Neural progenitor cell (in vitro differentiated cells): ENCODE results near the gene TP63. TPM values are rescaled to one million over a fixed set of nuclear protein-coding genes. Genes with fewer than 3 reads are reported as not detected.

Experiments used
- DNase-seq: peaks from one replicate; pipeline ENCODE4 v3.0.0-alpha.2; 2016; ENCODE audit warnings: low spot score
- H2AFZ ChIP-seq: fragments of 200-600 bp; sonication (generic); replicated peaks from 2 replicates; pipeline ENCODE4 v1.6.1; 2016; ENCODE audit warnings: antibody characterized with exemption
- H3F3A ChIP-seq: fragments of 200-600 bp; sonication (generic); 2 replicates; pipeline ENCODE4 v1.6.1; 2016; ENCODE audit warnings: antibody characterized with exemption, low read depth
- H3K27ac ChIP-seq: fragments of 200-600 bp; sonication (generic); 2 replicates; pipeline ENCODE4 v1.5.1; 2016; ENCODE audit warnings: mild to moderate bottlenecking
- H3K27me3 ChIP-seq: fragments of 200-600 bp; sonication (generic); 2 replicates; pipeline ENCODE4 v1.6.1; 2016; ENCODE audit warnings: mild to moderate bottlenecking, moderate library complexity
- H3K36me3 ChIP-seq: fragments of 200-600 bp; sonication (generic); 2 replicates; pipeline ENCODE4 v1.5.1; 2016
- H3K4me1 ChIP-seq: fragments of 200-600 bp; sonication (generic); 2 replicates; pipeline ENCODE4 v1.6.1; 2016; ENCODE audit warnings: mixed run types
- H3K4me2 ChIP-seq: fragments of 200-600 bp; sonication (generic); 2 replicates; pipeline ENCODE4 v1.6.1; 2016
- H3K4me3 ChIP-seq: fragments of 200-600 bp; sonication (generic); 2 replicates; pipeline ENCODE4 v1.5.1; 2016
- H3K79me2 ChIP-seq: fragments of 200-600 bp; sonication (generic); 2 replicates; pipeline ENCODE4 v1.6.1; 2016; ENCODE audit warnings: low read depth
- H3K9ac ChIP-seq: fragments of 200-600 bp; sonication (generic); 2 replicates; pipeline ENCODE4 v1.6.1; 2016
- H3K9me3 ChIP-seq: fragments of 200-600 bp; sonication (generic); 2 replicates; pipeline ENCODE4 v1.5.1; 2016; ENCODE audit warnings: low read depth
- H4K20me1 ChIP-seq: fragments of 200-600 bp; sonication (generic); 2 replicates; pipeline ENCODE4 v1.6.1; 2016; ENCODE audit warnings: low read depth
- H3K27ac Mint-ChIP-seq: 3 replicates; pipeline ENCODE4 v1.8.0; 2021; ENCODE audit warnings: mixed read lengths
- H3K27me3 Mint-ChIP-seq: 2 replicates; pipeline ENCODE4 v1.8.0; 2022; ENCODE audit warnings: low read depth, mild to moderate bottlenecking, inconsistent platforms, moderate library complexity, mixed read lengths; ENCODE audit not compliant: insufficient read depth
- H3K36me3 Mint-ChIP-seq: 3 replicates; pipeline ENCODE4 v1.8.0; 2021; ENCODE audit warnings: mixed read lengths
- H3K4me1 Mint-ChIP-seq: 3 replicates; pipeline ENCODE4 v1.8.0; 2021; ENCODE audit warnings: mixed read lengths
- H3K4me3 Mint-ChIP-seq: 3 replicates; pipeline ENCODE4 v1.8.0; 2021; ENCODE audit warnings: mild to moderate bottlenecking, moderate library complexity, mixed read lengths
- H3K9me3 Mint-ChIP-seq: 3 replicates; pipeline ENCODE4 v1.8.0; 2020; ENCODE audit warnings: mixed read lengths
- CTCF ChIP-seq: fragments of 200-600 bp; sonication (generic); IDR thresholded peaks from 2 replicates; pipeline ENCODE4 v1.5.1; 2017; ENCODE audit warnings: antibody characterized with exemption, mild to moderate bottlenecking
- EZH2 ChIP-seq: fragments of 200-600 bp; sonication (generic); IDR thresholded peaks from 2 replicates; pipeline ENCODE4 v1.6.1; 2017; ENCODE audit warnings: antibody characterized with exemption, mild to moderate bottlenecking, moderate library complexity
- EZH2phosphoT487 ChIP-seq: fragments of 200-600 bp; sonication (generic); IDR thresholded peaks from 2 replicates; pipeline ENCODE4 v1.6.1; 2017; ENCODE audit warnings: antibody characterized with exemption
- total RNA-seq: library from RNA; depleted of rRNA; stranded (reverse); fragments of >200 nt; gene quantifications from 2 replicates; pipeline ENCODE4 v1.2.3, GENCODE V29; 2015; ENCODE audit warnings: low replicate concordance

The TP63 gene
- total RNA-seq, 1 donor from 2014 or later = 0.62 TPM

- Mint-ChIP-seq H3K4me3 (no peak overlapping the region), H3K4me1 (no peaks in the 10 kb centered on the region), H3K36me3 (no peaks in the 10 kb centered on the region), H3K27me3 (peaks cover 2% of the 10 kb centered on the region), H3K27ac (no peak overlapping the region), H3K9me3 (peaks cover 3% of the 10 kb centered on the region)
- no peaks in the 10 kb centered on the region for H3K27me3 ChIP-seq
- H3K4me2 ChIP-seq = no peak overlapping the region
- no peak overlapping the region for H2AFZ ChIP-seq
- no peaks in the 10 kb centered on the region for H3K9me3 ChIP-seq
- TF ChIP-seq CTCF = no peak
- TF ChIP-seq EZH2phosphoT487 = no peak
- no peak for TF ChIP-seq EZH2
- no peak overlapping the region for H3K27ac ChIP-seq
- no peak for DNase-seq
- no peaks in the 10 kb centered on the region for H3F3A ChIP-seq
- no peak overlapping the region for H3K9ac ChIP-seq
- no peaks in the 10 kb centered on the region for H3K4me1 ChIP-seq
- H4K20me1 ChIP-seq = no peaks in the 10 kb centered on the region
- H3K79me2 ChIP-seq = no peaks in the 10 kb centered on the region
- H3K36me3 ChIP-seq = no peaks in the 10 kb centered on the region
- no peak overlapping the region for H3K4me3 ChIP-seq
Observed at GRCh38 chr3:189597918-189598317, 33.3 kb upstream of the TP63 start.

GRCh38 chr3:189598530-189599225, 32.5 kb upstream of the TP63 start:
- Histone ChIP-seq H3F3A (no peaks in the 10 kb centered on the region), H3K9ac (no peak overlapping the region), H3K79me2 (no peaks in the 10 kb centered on the region), H3K27ac (no peak overlapping the region), H3K4me2 (no peak overlapping the region), H4K20me1 (no peaks in the 10 kb centered on the region), H3K4me1 (no peaks in the 10 kb centered on the region), H3K36me3 (no peaks in the 10 kb centered on the region), H3K9me3 (no peaks in the 10 kb centered on the region), H2AFZ (no peak overlapping the region), H3K4me3 (no peak overlapping the region), H3K27me3 (no peaks in the 10 kb centered on the region)
- DNase-seq = no peak
- H3K9me3 Mint-ChIP-seq = peaks cover 3% of the 10 kb centered on the region
- H3K27me3 Mint-ChIP-seq = peaks cover 2% of the 10 kb centered on the region
- no peak for TF ChIP-seq CTCF
- TF ChIP-seq EZH2 = no peak
- TF ChIP-seq EZH2phosphoT487 = no peak
- no peaks in the 10 kb centered on the region for H3K4me1 Mint-ChIP-seq
- no peak overlapping the region for H3K27ac Mint-ChIP-seq
- no peaks in the 10 kb centered on the region for H3K36me3 Mint-ChIP-seq
- H3K4me3 Mint-ChIP-seq = no peak overlapping the region

GRCh38 chr3:189602471-189602870, 28.7 kb upstream of the TP63 start:
- no peak overlapping the region for H3K4me3 Mint-ChIP-seq
- Histone ChIP-seq H3K4me3 (no peak overlapping the region), H3K4me1 (no peaks in the 10 kb centered on the region), H3K79me2 (no peaks in the 10 kb centered on the region), H3K36me3 (no peaks in the 10 kb centered on the region), H3F3A (no peaks in the 10 kb centered on the region), H3K4me2 (no peak overlapping the region), H2AFZ (no peak overlapping the region), H4K20me1 (no peaks in the 10 kb centered on the region), H3K9me3 (no peaks in the 10 kb centered on the region), H3K27me3 (no peaks in the 10 kb centered on the region), H3K27ac (no peak overlapping the region), H3K9ac (no peak overlapping the region)
- peaks cover 2% of the 10 kb centered on the region for H3K27me3 Mint-ChIP-seq
- H3K36me3 Mint-ChIP-seq = no peaks in the 10 kb centered on the region
- no peaks in the 10 kb centered on the region for H3K4me1 Mint-ChIP-seq
- H3K27ac Mint-ChIP-seq = no peak overlapping the region
- no peak for DNase-seq
- TF ChIP-seq EZH2 (no peak), CTCF (no peak), EZH2phosphoT487 (no peak)
- no peaks in the 10 kb centered on the region for H3K9me3 Mint-ChIP-seq
